HG03196 (cell line): Measurements from ENCODE around the gene GCLC.
"Not testable (repeated sequence)": the region's sequence is repeated elsewhere in the genome, so short reads cannot be mapped to it uniquely, and the experiment has no call there.

Experiments used
- ATAC-seq: cut with Tn5 transposase; IDR thresholded peaks from one replicate; pipeline ENCODE4 v1.9.1; 2021; ENCODE audit not compliant: unreplicated experiment

Gene GCLC

GRCh38 chr6:53544470-53545308 lies at the start of gene GCLC:
GCLC (minus strand) TSS chr6:53545101; CDS start chr6:53544645, 456 bp downstream.
- ATAC-seq: peak; percentile 62

- ATAC-seq: no peak
Measured at GRCh38 chr6:53594596-53594995, 49.7 kb upstream of the GCLC start.

GRCh38 chr6:53593001-53593488 lies 48.1 kb upstream of the GCLC start:
- no peak for ATAC-seq

GRCh38 chr6:53591873-53592272 lies 47.0 kb upstream of the GCLC start:
- ATAC-seq: no peak

GRCh38 chr6:53588816-53589509 lies 44.1 kb upstream of the GCLC start:
- ATAC-seq: no peak

GRCh38 chr6:53587291-53587690 lies 42.4 kb upstream of the GCLC start:
- no peak for ATAC-seq

- no peak for ATAC-seq
Measured at GRCh38 chr6:53585208-53585900, 40.5 kb upstream of the GCLC start.

- ATAC-seq: no peak
Measured at GRCh38 chr6:53584726-53585125, 39.8 kb upstream of the GCLC start.

GRCh38 chr6:53583451-53583850 lies 38.5 kb upstream of the GCLC start:
- ATAC-seq: no peak

- ATAC-seq: no peak
Measured at GRCh38 chr6:53582963-53583362, 38.1 kb upstream of the GCLC start.

GRCh38 chr6:53581856-53582255 lies 37.0 kb upstream of the GCLC start:
- no peak for ATAC-seq

GRCh38 chr6:53581173-53581773 lies 36.4 kb upstream of the GCLC start:
- no peak for ATAC-seq

GRCh38 chr6:53579338-53579737 lies 34.4 kb upstream of the GCLC start:
- ATAC-seq: no peak

GRCh38 chr6:53578371-53578770 lies 33.5 kb upstream of the GCLC start:
- ATAC-seq: no peak

- ATAC-seq: no peak
Measured at GRCh38 chr6:53573299-53573698, 28.4 kb upstream of the GCLC start.

- ATAC-seq: not testable (repeated sequence)
Measured at GRCh38 chr6:53572379-53572778, 27.5 kb upstream of the GCLC start.

- no peak for ATAC-seq
Measured at GRCh38 chr6:53568776-53569616, 24.1 kb upstream of the GCLC start.

GRCh38 chr6:53567701-53568100 lies 22.8 kb upstream of the GCLC start:
- ATAC-seq: no peak

GRCh38 chr6:53566755-53567154 lies 21.9 kb upstream of the GCLC start:
- no peak for ATAC-seq

- no peak for ATAC-seq
Measured at GRCh38 chr6:53565886-53566285, 21.0 kb upstream of the GCLC start.
